Erythroblast (primary cell): ENCODE measurements around the gene VPS50.

Experiments
- GATA1 ChIP-seq: IDR thresholded peaks from 2 replicates; pipeline ENCODE4 v1.6.1; 2011; ENCODE audit warnings: low read depth, mild to moderate bottlenecking, control low read depth, low read length, moderate library complexity
- POLR2A ChIP-seq: IDR thresholded peaks from 2 replicates; pipeline ENCODE4 v1.6.1; 2011; ENCODE audit warnings: mild to moderate bottlenecking, low read length

- no peak for TF ChIP-seq POLR2A
- TF ChIP-seq GATA1, result no peak
These were observed 3.4 kb downstream of the VPS50 start for GRCh38 chr7:93235541-93235940.
